OCI-M2 (cell line): Measurements from ENCODE around the gene MAP3K21.

ENCODE experiments used
- DNase-seq: peaks from one replicate; lab custom pipeline; 2025; ENCODE audit not compliant: unreplicated experiment; lab: John Stamatoyannopoulos, UW

Gene MAP3K21

DNA sequence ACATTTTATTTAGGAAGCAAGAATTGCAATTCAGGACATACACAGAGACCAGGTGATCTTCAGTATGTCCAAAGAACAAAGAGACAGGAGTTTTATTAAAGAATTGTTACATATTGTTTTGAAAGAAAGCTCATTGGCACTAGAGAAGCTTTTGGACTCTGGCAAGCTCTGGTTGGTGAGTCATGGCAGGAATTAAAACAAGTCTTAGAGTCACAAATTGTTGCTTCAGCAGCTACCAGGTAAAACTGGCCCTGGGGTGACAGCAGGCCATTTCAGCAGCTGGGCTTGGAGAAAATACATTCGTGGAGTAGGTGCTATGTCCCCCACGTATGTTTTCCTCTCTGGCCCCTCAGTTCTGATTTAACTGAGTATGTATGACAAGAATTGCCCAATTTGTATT is 58.8 kb downstream of the MAP3K21 start:
- no peak for DNase-seq

DNA sequence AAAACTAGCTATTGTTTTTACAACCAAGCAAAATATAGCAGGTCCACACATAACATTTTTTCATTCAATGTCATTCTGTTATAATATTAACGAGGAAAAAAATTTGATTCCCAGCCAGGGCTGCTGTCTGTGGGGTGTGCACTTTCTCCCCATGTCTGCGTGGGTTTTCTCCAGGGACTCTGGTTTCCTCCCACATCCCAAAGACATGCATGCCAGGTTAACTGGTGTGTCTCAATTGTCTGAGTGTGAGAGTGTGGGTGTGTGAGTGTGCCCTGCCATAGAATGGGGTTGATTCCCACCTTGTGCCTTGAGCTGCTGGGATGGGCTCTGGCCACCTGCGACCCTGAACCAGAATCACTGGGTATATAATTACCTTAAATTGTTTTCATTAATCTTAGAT is 60.1 kb downstream of the MAP3K21 start:
- DNase-seq: no peak

- no peak for DNase-seq
Observed at GRCh38 chr1:233389169-233389568, 61.6 kb downstream of the MAP3K21 start.

GRCh38 chr1:233389893-233390292 is 62.4 kb downstream of the MAP3K21 start:
- no peak for DNase-seq

GRCh38 chr1:233390842-233391737 is 63.6 kb downstream of the MAP3K21 start:
- DNase-seq: no peak

DNA sequence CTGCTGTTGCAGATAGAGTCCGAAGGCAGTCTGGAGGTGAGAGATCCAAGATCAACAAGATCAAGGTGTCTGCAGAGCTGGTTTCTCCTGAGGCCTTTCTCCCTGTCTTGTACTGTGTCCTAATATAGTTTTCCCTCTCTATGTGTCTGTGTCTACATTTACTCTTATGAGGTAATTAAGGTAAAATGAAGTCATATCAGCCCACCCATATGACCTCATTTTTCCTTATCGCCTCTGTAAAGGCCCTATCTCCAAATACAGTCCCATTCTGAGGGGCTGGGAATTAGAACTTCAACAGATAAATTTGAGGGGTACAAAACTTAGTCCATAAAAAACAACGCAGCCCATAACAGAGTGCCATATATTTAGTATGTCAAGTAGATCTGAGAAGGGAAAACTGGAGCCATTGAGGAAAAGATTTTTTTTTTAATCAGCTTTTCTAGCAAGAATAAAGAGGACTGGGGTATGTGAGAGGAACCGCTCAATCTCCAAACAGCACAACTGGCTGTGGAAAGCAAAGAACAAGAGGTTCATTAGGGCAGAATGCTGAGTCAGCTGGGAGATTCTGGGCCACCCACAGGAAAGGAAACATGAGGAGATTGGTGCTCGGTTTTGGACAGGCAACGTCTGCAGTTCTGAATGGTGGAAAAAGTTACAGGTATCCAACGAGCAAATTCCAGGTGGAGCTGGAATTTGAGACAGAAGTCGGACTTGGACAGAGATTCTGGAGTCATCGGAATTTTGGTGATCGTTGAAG is 65.7 kb downstream of the MAP3K21 start:
- DNase-seq: no peak

GRCh38 chr1:233393926-233394680 is 66.6 kb downstream of the MAP3K21 start:
- no peak for DNase-seq

GRCh38 chr1:233394860-233395717 is 67.6 kb downstream of the MAP3K21 start:
- DNase-seq: no peak

- no peak for DNase-seq
Observed at GRCh38 chr1:233395863-233396646, 68.5 kb downstream of the MAP3K21 start.

GRCh38 chr1:233406339-233406960 is 78.9 kb downstream of the MAP3K21 start:
- DNase-seq: no peak

DNA sequence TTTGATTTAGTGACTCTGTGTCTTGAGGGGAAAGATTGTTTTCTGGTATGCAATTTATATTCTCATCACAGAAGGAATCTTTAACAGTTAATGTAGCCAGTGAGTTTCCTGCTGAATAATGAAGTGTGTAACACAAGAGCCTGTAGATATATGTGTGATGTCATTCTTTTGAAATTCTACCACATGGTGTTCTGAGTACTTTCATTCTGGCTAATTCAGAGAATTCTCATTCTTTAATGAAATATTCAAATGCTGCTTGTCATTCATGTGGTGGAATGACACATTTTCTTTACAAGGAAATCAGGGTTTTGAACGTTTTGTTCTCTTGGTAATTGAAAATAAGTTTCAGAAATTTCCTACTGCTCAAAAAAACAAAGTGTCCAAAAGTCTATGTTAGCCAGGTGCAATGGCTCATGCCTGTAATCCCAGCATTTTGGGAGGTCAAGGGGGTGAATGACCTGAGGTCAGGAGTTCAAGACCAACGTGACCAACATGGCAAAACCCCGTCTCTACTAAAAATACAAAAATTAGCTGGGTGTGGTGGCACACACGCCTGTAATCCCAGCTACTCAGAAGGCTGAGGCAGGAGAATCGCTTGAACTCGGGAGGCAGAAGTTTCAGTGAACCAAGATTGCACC is 79.6 kb downstream of the MAP3K21 start:
- no peak for DNase-seq

DNA sequence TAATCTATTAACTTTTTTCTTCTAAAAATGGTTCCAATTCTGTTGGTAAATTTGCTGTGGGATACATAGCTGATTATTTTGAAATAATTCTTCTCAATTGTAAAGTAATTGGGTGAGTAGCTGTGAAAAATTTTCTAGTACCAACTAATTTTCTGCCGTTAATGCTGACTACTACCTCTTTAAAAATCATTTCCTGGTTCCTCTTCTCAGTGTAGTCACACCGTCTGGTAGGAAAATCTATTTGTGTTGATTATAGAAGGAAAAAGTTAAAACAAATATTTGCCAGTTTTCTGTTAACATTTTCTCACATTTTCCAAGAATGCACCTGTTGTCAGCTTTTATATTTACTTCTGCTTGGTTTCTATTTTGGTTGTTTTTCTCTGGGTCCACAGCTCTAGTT is 82.0 kb downstream of the MAP3K21 start:
- no peak for DNase-seq

- DNase-seq: no peak
Observed at GRCh38 chr1:233410906-233411305, 83.4 kb downstream of the MAP3K21 start.

DNA sequence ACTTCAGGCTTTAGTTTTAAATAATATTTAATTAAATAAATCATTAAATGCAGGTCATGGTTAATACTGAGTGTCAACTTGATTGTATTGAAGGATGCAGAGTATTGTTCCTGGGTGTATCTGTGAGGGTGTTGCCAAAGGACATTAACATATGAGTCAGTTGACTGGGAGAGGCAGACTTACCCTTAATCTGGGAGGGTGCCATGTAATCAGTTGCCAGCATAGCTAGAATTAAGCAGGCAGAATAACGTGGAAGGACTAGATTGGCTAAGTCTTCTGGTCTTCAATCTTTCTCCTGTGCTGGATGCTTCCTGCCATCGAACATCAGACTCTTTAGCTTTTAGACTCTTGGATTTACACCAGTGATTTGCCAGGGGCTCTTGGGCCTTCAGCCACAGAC is 85.3 kb downstream of the MAP3K21 start:
- no peak for DNase-seq

DNA sequence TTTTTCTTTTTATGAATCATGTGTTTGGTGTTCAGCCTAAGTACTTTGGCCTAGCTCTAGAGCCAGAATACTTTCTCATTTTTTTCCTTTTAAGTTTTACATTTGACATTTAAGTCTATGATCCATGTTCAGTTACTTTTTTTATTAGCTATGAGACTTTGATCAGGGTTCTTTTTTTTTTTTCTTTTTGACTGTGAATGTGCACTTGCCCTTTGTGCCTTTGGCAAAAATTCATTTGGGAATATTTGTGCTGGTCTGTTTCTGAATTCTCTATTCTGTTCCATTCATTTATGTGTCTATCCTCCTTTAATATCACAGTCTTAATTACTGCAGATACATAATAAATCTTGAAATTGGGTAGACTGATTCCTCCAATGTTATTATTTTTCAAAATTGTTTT is 93.8 kb downstream of the MAP3K21 start:
- no peak for DNase-seq

GRCh38 chr1:233424779-233425178 is 97.3 kb downstream of the MAP3K21 start:
- DNase-seq: no peak

- DNase-seq: no peak
Observed at GRCh38 chr1:233427907-233428306, 100.4 kb downstream of the MAP3K21 start.

DNA sequence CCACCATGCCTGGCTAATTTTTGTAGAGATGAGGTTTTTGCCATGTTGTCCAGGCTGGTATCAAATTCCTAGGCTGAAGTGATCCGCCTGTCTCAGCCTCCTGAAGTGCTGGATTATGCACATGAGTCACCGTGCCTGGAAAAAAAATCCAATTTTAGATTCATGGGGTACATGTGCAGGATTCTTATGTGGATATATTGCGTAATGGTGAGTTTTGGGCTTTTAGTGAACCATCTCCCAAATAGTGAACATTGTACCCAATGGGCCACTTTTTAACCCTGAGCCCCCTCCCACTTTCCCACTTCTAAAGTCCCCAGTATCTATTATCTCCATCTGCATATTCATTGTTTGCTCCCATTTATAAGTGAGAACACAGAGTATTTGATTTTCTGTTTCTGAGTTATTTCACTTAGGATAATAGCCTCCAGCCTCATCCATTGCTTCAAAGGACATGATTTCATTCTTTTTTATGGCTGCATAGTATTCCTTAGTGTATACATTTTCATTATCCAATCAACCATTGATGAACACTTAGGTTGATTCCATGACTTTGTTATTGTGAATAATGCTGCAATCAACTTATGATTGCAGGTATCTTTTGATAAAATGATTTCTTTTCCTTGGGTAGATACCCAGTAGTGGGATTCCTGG is 104.4 kb downstream of the MAP3K21 start:
- DNase-seq: no peak
